T1000 (cell line): ENCODE measurements around the gene KCNJ16.

ENCODE experiments used
- DNase-seq: peaks from one replicate; lab custom pipeline; 2025; ENCODE audit warnings: mixed read lengths; lab: John Stamatoyannopoulos, UW

The KCNJ16 gene

DNA sequence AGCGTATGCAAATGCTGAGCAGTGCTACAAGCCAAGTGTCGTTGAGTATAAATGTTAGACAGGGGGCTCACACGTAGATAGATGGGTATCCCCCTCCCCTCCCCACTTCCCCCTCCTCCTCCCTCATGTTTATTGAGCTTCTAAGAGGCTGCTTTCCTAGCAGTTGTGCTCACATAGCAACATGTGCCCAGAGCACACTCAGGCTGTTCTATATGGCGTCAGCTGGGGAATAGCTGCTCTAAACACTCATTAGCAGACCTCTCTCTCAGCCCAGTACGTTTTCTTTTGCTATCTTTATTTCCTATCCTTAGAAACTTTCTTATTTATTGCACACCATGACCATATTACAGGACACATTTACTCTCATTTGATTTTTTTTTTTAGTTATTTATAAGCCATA is 96.1 kb downstream of the KCNJ16 start:
- no peak for DNase-seq

DNA sequence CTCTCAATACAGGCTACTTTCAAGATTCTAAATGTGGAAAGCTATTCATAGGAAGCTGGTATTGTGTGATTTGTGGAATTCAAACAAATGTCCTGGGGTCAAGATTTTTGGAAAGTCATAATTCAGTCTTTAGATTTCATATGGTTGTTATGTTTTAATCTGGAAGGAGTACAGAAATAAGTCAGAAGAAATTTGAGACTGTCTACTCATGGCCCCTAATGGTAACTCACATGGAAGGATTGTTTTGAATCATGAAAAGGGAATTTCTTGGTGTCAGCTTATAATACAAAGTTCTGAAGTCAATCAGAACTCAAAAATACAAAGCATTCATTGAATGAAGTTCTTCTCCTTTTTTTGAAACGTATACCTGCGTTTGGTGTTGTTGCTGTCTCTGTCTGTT is 97.4 kb downstream of the KCNJ16 start:
- no peak for DNase-seq

DNA sequence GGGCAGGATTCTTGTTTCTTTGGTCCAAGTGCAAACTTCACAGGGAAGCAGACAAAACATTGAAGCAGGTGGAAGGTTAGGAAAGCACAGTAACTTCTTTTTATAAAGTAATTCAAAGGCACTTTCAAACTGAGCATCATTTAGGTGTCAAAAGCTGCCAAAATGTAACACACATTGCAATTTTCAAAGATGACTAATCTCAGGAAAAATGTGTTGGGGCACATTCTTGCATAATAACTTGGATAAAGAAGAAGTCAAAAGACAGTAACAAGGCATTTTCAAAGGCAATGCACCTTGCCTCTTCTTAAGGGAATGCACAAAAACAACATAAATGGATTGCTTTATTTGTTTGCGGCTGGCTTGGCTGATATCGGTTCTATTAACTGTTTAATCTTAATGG is 97.9 kb downstream of the KCNJ16 start:
- no peak for DNase-seq

DNA sequence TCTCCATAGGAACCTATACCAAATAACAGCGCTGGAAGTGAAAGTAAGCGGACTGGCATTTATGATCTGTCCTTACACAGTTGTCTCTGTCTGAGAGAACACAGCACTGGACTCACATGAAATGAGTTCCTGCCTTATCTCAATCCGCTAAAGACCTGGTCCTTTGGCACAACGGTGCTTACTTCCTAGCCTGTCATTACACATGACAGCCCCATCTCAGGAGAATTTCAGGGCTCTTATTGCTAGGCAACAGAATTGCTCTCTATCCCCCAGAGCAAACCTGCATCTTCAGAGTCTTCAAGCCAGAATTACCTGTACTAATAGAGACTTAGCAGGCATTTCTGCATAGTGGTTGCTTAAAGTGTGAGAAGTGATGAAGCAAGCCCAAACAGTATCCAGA is 98.7 kb downstream of the KCNJ16 start:
- no peak for DNase-seq

GRCh38 chr17:70181376-70181775 is 106.4 kb downstream of the KCNJ16 start:
- no peak for DNase-seq

DNA sequence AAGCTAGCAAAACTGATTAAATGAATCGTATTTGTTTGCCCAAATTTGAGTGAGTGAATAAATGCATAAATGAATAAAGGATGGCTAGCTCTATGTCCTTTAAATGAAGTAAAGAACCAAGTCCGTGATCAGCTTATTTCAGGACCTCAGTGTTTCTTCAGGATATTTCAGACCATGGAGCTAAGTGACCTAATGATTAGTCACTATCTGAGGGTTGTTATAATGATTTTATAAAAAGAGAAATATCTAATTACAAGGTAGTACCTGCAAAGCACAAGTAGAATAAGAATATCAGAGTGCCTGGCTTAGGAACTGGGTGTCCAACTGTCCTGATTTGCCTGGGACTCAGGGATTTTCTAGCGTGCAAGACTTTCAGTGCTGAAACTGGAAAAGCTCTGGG is 106.8 kb downstream of the KCNJ16 start:
- DNase-seq: no peak

DNA sequence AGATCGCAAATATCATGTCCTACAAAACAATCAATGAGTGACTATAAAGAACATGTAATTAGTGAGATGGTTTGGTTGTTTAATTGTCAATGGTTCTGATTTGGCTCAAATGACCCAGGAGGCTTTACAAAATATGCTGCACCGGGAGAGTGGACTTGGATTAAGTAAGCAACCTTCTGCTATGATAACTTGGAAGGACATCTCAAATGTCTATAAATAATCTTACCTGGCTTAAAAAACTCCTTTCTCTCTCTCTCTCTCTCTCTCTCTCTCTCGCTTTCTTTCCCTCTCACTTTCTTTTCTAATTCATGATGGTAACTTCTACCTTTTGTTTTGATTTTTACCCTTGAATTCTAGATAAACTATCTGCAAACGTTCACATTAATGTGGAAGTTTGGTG is 108.5 kb downstream of the KCNJ16 start:
- DNase-seq: no peak

DNA sequence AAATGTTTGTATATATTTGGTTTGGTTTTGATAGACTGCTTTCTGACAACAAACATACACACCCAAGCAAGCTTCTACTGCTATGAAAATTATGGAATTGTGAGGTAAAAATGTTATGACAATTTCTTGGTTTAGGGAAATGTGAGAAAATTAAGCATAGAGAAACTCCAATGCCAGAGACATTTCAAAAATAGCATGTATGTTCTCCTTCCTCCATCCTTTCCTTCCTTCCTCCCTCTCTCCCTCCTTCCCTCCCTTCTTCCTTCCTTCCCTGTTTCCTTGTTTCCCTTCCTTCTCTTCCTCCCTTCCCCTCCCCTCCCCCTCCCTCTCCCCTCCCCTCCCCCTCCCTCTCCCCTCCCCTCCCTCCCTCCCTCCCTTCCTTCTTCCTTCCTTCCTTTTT is 109.2 kb downstream of the KCNJ16 start:
- no peak for DNase-seq

DNA sequence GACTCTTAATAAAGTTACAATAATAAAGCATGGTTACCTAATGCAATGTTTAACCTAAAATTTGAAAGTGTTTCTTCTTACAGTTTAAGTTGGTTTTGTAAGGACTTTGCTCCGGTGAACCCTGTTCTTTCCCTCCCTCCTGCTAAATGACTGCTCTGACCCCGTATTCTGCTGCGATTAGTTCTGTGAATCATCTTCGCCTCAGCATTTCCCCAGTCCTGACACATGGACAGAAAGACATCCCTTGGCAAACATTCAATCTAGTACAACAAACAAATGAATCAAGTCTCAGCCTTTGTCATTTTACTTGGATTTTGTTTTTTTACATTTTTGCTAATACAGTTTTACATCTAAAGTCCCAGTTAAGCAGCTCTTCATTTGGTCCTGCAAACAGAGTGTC is 109.7 kb downstream of the KCNJ16 start:
- DNase-seq: no peak
